ENCODE data around the gene FRG2C.
A peak's percentile ranks its signal among the peaks of the same experiment; 100 is the strongest.
"Not testable (repeated sequence)": the region's sequence is repeated elsewhere in the genome, so short reads cannot be mapped to it uniquely, and the experiment has no call there.

The FRG2C gene

DNA sequence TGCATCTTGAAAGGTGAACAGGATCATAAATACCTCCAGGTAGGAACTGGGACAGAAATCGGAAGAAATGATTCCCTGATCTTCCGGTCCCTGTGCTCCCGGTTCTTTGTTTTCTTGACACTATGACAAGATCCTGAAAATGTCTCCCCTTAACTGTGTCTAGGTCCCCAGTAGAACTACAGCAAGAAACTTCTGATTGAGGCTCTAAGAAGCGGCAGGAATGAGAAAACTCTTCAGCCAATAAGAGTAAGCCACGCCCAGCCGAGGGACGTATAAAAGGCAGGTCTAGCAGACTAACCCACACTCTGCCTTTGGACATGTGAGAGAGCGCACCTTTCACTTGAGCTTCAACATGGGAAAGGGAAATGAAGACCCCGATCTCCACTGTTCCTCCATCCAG lies at the start of gene FRG2C:
FRG2C (plus strand) TSS at position 301 of the 400 bp plus-strand sequence; CDS start at position 353, 52 bp downstream.
- not testable (repeated sequence) for FAIRE-seq; DNase-seq (ENCODE audit: low spot score)

DNA sequence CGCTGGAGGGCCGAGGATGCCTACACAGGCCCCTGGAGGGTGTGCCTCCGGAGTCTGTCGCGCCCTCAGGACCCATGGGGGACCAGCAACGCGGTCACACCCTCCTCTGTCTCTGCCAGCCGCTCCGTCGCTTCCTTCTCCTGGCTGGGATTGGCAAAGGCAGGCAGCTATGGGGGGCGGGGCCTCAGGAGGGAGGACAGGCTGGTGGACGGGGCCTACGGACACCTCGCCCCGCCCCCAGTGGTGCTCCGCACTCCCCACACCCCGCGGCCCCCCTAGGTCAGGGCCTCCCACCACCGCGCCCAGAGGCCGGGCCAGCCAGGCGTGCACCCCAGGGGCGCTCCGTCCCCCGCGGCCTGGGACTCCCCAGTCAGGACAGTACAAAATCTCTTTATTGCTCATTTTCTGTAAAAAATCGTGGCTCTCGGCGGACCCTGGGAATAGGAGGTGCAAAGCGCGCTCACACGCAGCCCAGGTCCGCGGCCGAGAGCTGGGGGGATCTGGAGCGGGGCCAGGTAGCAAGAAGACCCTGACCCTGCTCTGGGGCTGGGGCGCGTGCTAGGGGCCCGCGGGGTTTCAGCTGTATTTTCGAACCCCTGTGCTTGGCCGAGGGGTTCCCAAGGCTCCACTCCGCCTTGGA lies 45.3 kb upstream of the FRG2C start:
- FAIRE-seq; DNase-seq (ENCODE audit: low spot score): not testable (repeated sequence)

DNA sequence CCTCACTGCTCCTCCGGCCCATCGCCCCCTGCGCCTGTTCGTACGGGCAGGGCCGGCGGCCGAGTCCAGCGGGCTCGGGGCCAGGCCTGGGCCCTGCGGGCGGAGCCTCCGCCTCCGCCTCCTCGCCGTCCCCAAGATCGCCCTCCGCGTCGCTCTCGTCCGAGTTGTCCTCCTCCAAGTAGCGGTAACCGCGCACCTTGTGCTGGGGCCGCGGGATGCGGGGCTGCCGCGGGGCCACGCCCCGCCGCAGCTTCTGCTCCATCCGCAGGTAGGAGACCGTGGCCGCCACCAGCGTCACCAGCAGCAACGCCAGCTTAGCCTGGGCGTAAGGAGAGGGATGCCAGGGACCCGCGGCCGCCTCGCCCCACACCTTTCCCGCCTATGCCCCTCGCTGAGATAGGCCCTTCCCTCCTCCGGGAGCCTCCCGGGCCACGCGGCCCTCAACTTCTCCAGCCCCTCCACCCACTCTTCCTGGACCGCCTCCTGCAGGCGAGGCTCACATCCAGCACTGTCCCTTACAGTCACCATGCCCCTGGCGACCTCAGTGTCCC lies 44.6 kb upstream of the FRG2C start:
- not testable (repeated sequence) for FAIRE-seq; DNase-seq (ENCODE audit: low spot score)

DNA sequence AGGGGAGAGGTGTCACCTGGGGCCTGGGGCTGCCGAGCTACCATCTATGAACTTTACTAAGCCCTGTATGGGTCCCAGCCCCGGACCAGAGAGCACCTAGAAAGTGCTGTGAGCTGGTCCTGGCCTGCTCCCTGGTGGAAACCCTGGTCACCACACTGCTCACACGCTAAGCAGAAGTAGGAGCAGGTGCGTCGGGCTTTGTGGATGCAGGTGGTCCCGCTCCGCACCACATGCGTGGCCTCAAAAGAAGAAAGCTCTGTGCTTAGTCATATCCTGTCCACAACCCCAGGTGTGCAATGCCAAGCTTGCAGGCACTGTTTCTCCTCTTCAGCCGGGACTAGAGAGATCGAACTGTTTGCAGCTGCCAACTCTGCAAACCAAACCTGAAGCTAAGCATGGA lies 42.4 kb upstream of the FRG2C start:
- not testable (repeated sequence) for FAIRE-seq; DNase-seq (ENCODE audit: low spot score)

DNA sequence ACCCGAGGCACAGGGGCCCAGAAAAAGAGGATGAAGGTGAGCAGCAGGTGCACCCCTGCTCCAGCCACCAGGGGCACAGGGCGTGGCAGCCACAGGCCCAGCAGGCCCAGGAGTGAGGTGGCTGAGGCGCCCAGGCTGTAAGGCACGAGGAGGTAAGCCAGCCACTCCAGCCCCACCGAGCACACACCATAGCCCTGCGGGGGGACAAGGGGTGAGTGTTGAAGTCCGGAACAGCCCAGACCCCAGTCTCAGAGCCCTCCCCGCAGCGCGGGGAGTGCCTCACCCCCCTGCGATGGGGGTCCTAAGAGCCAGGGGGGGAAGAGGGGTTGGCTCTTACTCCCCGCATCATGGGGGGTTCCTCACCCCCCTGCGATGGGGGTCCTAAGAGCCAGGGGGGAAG lies 40.5 kb upstream of the FRG2C start:
- FAIRE-seq; DNase-seq (ENCODE audit: low spot score): not testable (repeated sequence)

DNA sequence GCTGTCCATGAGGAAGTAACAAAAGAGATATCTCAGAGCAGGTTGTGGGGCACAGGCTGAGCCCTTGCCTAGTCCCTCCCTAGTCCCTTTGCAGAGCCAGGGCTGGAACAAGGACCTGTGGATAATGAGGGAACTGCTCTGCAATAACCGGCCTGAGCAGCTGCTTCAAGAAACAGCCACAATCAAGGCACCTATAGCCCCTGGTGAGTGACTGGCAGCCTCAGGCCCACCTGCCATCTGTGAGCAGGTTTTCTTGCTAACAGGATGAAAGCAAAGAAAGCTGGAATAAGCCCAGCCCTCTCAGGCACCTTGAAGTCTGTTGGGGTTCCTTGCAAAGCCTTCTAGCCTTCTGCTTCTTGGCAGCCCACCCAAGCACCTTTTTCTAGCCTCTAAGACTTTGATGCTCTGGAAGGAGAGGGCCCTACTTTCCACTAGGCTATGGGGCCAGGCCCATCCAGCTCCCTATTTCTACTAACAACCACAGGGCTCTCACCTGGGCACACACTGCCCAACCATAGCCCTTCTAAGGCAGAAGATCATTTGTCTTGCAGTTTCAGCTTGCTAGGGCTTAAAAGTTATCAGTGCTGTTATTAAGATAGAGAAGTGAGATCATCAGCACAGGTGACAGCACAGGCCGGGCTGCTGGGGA lies 33.1 kb upstream of the FRG2C start:
- DNase-seq (ENCODE audit: low spot score); FAIRE-seq: not testable (repeated sequence)

DNA sequence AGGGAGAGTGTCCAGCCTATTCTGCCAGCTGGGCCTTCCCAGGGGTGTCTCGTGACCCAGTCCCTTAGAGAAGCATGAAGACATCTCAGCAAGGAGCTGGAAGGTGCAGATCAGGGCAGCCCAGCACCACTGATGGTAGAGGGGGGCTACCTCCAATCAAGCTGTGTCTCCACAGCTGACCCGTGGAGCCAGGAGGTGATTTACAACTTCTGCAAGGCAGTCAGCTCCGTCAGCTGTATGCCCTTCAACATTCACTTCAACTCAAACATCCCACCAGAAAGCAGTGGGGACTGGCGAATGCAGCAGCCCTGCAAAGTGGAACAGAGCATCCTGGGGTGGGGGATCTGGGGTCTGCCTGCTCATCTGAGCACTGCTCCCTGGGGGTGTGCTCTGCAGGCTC lies 32.6 kb upstream of the FRG2C start:
- FAIRE-seq (no peak), DNase-seq (ENCODE audit: low spot score) (no peak)

DNA sequence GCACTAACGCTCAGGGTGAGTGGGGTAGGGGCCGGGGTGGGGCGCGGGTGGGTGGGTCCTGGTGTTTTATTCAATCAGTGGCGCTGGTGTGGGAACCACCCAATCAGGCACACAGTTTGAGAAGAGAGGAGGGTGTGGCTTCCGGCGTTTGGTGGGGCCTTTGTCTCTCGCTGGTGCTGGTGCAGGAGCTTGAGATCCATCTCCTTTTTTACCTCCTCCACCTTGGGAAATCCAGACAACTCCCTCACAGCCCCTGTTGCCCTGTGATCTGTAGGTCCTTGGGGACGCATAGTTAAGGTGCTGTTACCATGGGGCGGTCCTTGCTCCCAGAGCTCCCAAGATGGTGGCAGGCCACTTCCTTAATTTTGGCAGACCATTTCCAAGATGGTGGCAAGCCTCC lies 25.2 kb upstream of the FRG2C start:
- not testable (repeated sequence) for DNase-seq (ENCODE audit: low spot score); FAIRE-seq

DNA sequence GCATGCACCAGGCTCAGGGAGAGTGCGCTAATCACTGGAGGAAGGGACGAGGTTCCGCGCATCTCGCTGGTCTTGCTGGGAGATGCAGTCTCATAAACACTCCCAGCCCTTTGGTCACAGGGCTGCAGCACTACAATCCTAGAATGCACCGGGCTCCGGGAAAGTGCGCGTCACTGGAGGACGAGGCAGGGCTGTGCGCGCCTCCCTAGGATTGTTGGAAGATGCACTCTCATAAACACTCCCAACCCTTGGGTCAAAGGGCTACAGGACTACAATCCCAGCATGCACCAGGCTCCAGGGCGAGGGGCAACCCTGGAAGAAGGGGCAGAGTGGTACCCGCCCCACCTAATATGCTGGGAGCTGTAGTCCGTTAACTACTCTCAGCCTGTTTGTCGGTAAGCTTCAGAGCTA lies 23.0 kb upstream of the FRG2C start:
- not testable (repeated sequence) for DNase-seq (ENCODE audit: low spot score); FAIRE-seq

DNA sequence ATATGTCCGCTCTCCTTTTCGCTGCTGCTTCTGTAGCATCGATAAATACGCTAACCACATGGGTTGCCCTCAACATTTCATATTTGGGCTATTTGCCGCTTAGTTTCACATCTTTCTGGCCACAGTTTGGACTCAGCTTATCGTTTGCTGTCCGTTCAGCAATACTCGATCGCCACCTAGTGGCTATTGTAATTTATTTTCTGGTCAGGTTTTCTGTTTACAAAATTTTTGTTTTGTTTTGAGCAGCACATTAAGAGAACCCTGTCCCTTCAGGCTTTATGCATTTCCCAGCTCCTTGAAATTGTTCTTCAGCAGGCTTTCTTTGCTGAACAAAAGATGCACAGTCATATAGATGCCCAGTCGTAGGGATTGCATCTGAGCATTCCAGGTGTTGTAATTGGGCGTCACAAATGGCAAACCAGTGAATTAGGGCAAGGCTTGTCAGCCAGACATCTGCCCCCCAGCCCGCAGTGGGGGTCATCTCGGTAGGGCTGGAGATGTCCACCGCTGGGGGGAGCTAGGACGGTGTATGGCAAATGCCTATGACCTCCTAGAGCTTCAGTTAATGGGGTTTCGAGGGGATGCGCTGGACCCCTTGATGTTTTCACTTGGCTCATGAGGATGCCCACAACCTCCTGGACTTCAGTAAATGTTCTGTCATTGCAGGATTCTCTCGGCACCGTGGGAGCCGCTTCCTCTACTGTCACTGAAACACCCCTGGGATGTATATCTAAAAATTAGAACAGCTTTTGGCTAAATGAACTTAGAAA lies 20.9 kb upstream of the FRG2C start:
- not testable (repeated sequence) for FAIRE-seq
- DNase-seq (ENCODE audit: low spot score), result peak; percentile 17

DNA sequence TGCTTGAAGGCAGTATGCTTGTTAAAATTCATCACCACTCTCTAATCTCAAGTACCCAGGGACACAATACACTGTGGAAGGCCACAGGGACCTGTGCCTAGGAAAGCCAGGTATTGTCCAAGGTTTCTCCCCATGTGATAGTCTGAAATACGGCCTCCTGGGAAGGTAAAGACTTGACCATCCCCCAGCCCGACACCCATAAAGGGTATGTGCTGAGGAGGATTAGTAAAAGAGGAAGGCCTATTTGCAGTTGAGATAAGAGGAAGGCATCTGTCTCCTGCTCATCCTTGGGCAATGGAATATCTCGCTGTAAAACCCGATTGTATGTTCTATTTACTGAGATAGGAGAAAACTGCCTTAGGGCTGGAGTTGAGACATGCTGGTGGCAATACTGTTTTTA lies 18.6 kb upstream of the FRG2C start:
- DNase-seq (ENCODE audit: low spot score); FAIRE-seq: not testable (repeated sequence)

DNA sequence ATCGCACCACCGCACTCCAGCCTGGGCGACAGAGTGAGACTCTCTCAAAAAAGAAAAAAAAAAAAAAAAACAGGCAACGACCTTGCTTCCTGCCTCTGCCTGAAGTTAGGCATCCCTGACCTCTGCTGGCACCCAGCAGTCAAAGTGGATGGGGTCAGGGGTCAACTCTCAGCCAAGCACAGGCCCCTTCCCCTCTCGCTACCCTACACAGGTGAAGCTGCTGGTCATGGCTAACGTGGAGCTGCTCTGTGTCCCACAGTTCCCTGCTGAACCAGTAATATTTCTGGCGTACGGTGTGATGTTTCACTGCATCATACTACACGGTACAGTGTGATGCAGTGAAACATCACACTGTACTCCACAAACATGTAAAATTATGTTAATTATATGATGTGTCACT lies 13.9 kb upstream of the FRG2C start:
- DNase-seq (ENCODE audit: low spot score), result no peak
- FAIRE-seq, result peak; percentile 98

DNA sequence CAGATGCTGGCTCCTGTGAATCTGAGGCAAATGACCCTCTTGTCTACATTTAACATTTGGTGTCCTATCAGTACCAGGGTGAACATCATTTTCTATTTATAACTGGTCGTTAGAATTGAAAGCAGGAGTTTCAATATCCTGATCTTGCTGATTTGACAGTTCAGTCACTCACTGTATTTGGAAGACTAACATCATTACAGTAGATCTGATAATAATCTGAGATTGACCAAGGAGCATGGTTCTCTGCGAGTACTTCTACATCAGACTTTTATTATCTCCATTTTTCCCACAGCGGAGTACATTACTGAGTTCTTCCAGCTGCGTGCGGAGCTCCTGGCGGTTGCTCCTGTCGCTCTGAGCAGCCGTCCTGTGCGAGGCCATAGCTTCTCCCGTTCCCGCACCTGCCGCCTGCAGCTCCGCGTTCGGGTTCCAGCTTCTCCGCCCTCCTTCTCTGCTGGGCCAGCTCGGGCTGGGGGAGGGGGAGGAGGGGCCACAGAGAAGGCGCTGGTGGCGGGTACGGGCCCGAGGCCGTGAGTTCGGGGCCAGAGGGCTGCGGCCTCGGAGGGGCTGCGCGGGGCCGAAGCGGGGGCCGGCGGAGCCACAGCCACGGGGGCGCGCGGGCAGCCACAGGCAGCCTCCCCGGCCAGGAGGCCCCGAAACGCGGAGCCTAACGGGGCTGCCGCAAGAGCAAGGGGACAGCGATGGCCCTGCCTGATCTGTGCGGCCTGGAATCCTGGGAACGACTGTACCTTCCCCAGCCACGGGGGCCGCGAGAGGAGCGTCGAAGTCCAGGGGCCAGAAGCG lies 8.8 kb upstream of the FRG2C start:
- not testable (repeated sequence) for DNase-seq (ENCODE audit: low spot score); FAIRE-seq

DNA sequence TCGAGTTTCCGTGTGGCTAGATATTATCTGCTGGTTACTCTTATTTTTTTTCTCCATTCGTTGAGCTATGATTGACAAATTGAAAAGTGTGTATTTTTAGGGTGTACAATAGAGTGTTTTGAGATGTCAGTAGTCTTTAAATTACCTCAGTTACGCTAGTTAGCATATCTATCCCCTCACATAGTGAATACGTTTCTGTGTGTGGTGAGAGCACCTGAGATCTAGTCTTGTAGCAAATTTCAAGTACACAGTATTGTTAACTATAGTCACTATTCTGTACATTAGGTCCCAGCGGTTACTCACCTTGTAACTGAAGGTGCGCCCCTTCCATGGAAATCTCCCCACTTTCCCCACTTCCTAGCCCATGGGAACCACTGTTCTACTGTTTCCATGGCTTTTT lies 8.2 kb upstream of the FRG2C start:
- not testable (repeated sequence) for DNase-seq (ENCODE audit: low spot score); FAIRE-seq

DNA sequence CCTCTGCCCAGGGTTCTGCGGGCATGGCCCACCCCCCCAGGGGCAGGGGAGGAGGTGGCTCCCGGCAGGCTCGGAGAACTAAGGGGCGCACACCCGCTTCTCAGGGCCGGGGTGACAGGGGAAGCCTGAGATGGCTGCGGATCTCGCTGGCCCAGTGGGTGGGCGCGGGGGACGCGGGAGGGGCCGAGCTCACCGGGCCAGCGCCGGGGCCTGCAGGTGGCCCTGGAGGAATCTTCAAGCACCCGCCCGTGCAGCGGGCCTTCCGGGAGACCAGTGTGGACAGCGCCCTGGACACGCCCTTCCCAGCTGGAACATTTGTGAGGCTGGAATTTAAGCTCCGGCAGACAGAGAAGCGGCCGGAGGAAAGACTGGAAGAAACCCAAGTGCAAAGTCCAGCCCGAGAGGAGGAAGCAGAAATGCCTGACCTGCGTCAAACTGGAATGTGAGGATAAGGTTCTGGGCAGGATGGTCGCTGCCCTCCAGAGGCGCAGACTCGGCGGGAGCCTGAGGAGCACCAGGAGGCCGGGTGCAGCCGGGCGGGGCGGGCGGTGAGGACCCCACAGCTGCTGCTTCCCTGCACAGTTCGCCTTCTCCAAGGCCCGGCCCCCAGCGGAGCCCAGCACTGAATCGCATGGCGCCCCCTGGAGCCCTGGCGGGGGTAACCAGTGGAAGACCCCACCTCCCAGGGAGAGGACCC lies 5.6 kb upstream of the FRG2C start:
- FAIRE-seq, result not testable (repeated sequence)

DNA sequence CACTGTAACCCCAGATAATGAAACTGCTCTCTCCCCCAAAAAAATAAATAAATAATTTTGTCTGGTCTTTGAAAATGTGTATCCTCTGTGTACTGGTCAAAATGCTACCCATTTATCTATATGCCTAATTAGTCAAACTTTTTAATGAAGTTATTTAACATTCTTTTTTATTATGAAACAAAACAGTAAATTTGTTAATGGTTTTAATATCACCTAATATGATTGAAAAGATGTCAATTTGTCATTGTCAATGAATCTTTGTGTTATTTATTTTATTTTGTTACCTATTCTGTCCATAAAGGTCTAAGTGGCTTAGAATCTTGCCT lies 5.1 kb upstream of the FRG2C start:
- not testable (repeated sequence) for FAIRE-seq; DNase-seq (ENCODE audit: low spot score)

More for the DNA sequence above, 5.6 kb upstream of the FRG2C start:
- DNase-seq (ENCODE audit: low spot score), result not testable (repeated sequence)

DNA sequence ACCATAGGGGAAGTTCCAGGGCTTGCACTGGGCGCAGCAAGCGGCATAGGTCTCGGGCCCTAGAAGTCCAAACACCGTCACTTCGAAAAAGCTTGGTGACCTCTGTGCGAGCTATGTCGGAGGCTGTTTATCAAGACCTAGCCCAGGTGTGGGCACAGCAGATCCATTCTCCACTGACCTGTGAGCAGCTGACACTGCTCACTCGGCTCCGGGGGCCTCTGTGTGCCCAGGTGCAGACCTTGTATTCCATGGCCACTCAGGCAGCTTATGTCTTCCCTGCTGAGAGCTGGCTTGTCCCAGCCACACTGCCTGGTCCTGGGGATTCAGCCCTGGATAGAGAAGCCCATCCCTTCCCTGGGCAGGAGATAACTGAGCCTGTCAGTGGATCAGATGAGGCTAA lies 1.5 kb downstream of the FRG2C start:
- not testable (repeated sequence) for FAIRE-seq; DNase-seq (ENCODE audit: low spot score)

DNA sequence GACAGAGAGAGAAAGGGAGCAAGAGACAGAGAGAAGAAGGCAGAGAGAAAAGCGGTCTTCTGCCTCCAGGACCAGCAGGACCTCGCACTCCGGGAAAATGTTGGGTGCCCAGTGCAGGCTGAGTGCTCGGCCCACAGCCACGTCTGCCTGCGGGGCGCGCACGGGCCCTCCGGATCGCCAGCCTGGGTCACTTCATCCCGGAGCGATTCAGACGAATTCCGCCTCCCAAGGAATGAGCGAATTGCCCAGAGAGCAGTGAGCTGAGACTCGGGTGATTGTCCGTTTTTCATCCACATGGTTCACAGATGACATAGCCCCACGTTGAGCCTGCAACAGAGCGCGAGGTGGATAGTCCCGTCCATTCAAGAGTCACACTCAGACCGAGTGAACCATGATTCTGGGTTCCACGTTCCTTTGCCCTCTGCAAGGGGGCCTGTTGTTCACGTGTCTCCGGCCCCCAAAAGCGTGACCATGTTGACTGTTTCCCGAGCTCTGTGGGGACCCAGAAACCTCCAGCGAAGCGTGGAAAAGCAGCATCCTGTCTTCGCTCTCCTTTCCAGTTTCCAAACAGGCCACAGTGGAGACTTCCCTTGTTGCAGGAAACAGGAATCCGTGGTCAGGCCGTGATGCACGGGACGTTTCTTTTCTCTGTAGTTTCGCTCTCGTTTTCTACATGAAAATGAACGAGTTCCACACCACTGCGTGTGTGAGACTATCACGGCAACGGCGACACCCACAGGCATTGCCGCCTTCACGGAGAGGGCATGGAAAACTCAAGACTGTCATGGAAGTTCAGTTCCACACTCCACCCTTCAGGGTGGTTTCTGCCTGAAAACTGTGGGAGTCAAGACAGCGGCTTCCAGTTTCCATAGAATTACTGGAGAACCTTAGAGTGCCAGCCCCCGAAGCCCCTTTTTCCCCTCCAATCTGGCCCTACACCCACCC lies 3.9 kb downstream of the FRG2C start:
- DNase-seq (ENCODE audit: low spot score); FAIRE-seq: not testable (repeated sequence)

DNA sequence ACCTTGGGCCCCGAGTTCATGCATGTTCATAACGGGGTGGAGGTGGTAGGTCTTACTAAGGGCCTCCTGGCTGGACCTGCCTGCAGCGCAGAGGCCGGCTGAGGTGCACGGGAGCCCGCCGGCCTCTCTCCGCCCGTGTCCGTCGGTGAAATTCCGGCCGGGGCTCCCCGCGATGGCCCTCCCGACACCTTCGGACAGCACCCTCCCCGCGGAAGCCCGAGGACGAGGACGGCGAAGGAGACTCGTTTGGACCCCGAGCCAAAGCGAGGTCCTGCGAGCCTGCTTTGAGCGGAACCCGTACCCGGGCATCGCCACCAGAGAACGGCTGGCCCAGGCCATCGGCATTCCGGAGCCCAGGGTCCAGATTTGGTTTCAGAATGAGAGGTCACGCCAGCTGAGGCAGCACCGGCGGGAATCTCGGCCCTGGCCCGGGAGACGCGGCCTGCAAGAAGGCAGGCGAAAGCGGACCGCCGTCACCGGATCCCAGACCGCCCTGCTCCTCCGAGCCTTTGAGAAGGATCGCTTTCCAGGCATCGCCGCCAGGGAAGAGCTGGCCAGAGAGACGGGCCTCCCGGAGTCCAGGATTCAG lies 4.7 kb downstream of the FRG2C start:
- FAIRE-seq, result peak; percentile 100
- not testable (repeated sequence) for DNase-seq (ENCODE audit: low spot score)

All from urothelium cell line (cell line).